Bronchial epithelial cell (primary cell): ENCODE measurements around the gene RASGRF2. TPM values are rescaled to one million over a fixed set of nuclear protein-coding genes. Genes with fewer than 3 reads are reported as not detected.

Experiments used
- DNase-seq: peaks from one replicate; pipeline ENCODE4 v3.0.0-alpha.2; 2010; ENCODE audit warnings: low read depth
- FAIRE-seq: peaks from 2 replicates; lab custom pipeline; 2011; peaks lifted over from hg19 to GRCh38; lab: Jason Lieb, UNC
- H3K27me3 ChIP-seq: 2 replicates; pipeline ENCODE4 v1.5.1; 2011; ENCODE audit warnings: low read length; ENCODE audit not compliant: control insufficient read depth, insufficient read depth
- H3K36me3 ChIP-seq: 2 replicates; pipeline ENCODE4 v1.5.1; 2011; ENCODE audit warnings: low read length; ENCODE audit not compliant: control insufficient read depth, insufficient read depth
- H3K4me3 ChIP-seq: 2 replicates; pipeline ENCODE4 v1.5.1; 2011; ENCODE audit warnings: mild to moderate bottlenecking, low read depth, low read length, control low read depth
- total RNA-seq: library from RNA; depleted of rRNA; stranded (reverse); fragments of >200 nt; gene quantifications from 2 replicates; pipeline ENCODE4 v1.2.1, GENCODE V29; 2014
- TF ChIP-seq, protein P1 (sequence below): IDR thresholded peaks from 2 replicates; pipeline ENCODE4 v1.5.1; 2011; ENCODE audit warnings: mild to moderate bottlenecking, moderate library complexity, low read length, control low read depth, inconsistent platforms; ENCODE audit not compliant: insufficient read depth, severe bottlenecking

The RASGRF2 gene
- total RNA-seq, 1 donor from 2014 or later, result 0.53 TPM

- TF ChIP-seq, protein P1, sequence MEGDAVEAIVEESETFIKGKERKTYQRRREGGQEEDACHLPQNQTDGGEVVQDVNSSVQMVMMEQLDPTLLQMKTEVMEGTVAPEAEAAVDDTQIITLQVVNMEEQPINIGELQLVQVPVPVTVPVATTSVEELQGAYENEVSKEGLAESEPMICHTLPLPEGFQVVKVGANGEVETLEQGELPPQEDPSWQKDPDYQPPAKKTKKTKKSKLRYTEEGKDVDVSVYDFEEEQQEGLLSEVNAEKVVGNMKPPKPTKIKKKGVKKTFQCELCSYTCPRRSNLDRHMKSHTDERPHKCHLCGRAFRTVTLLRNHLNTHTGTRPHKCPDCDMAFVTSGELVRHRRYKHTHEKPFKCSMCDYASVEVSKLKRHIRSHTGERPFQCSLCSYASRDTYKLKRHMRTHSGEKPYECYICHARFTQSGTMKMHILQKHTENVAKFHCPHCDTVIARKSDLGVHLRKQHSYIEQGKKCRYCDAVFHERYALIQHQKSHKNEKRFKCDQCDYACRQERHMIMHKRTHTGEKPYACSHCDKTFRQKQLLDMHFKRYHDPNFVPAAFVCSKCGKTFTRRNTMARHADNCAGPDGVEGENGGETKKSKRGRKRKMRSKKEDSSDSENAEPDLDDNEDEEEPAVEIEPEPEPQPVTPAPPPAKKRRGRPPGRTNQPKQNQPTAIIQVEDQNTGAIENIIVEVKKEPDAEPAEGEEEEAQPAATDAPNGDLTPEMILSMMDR, result no peak
- DNase-seq, result no peak
- no peaks in the 10 kb centered on the region for H3K27me3 ChIP-seq
- no peaks in the 10 kb centered on the region for H3K36me3 ChIP-seq
- FAIRE-seq, result no peak
- H3K4me3 ChIP-seq, result no peak overlapping the region
Measured at GRCh38 chr5:81219389-81219788, 259.2 kb downstream of the RASGRF2 start.

DNA sequence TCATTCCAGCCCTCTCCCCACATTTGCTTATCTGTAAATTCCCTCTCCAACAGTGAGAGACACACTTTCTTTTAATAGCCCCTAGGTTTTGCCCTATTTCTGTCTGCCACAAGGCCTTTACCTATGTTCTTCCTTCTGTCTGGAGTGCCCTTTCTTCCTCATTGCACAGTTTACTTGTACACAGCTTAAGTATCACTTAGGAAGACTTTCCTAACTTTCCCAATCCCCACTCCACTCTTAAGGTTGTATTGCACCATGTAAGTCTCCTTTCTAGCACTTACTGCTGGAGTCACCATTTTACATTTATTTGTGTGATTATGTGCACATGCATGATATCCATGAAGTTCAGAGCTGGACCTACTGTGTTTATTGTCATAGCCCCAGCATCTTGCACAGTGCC lies 262.1 kb downstream of the RASGRF2 start:
- TF ChIP-seq, protein P1, result no peak
- FAIRE-seq (no peak), DNase-seq (no peak)
- Histone ChIP-seq H3K27me3 (no peaks in the 10 kb centered on the region), H3K36me3 (no peaks in the 10 kb centered on the region), H3K4me3 (no peak overlapping the region)

- no peak for FAIRE-seq
- DNase-seq, result no peak
- Histone ChIP-seq H3K4me3 (no peak overlapping the region), H3K36me3 (no peaks in the 10 kb centered on the region), H3K27me3 (no peaks in the 10 kb centered on the region)
- TF ChIP-seq, protein P1, result no peak
Measured at GRCh38 chr5:81225463-81225862, 265.3 kb downstream of the RASGRF2 start.

GRCh38 chr5:81226286-81226685 lies 266.1 kb downstream of the RASGRF2 start:
- no peaks in the 10 kb centered on the region for H3K27me3 ChIP-seq
- no peak overlapping the region for H3K4me3 ChIP-seq
- no peaks in the 10 kb centered on the region for H3K36me3 ChIP-seq
- TF ChIP-seq, protein P1, result no peak
- FAIRE-seq (no peak), DNase-seq (no peak)

DNA sequence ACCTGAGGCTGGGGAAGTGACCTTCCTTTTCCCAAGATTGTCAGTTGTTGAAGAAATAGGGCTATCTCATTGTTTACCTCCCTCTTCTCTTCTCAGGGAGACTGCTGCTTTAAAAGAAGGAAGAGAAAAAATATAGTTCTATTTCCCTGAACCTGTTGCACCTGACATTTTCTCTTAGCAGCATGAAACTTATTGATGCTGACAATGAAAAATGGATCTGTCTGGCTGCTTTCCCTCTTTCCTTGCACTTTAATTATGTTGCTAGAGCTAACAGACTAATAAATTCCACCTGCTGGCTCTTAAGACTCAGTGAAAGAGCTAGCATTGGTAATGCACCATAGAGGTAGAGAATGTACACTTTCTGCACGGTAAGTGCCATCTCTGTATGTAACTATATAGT lies 266.8 kb downstream of the RASGRF2 start:
- Histone ChIP-seq H3K4me3 (no peak overlapping the region), H3K36me3 (no peaks in the 10 kb centered on the region), H3K27me3 (no peaks in the 10 kb centered on the region)
- no peak for DNase-seq
- TF ChIP-seq, protein P1, result no peak
- no peak for FAIRE-seq

DNA sequence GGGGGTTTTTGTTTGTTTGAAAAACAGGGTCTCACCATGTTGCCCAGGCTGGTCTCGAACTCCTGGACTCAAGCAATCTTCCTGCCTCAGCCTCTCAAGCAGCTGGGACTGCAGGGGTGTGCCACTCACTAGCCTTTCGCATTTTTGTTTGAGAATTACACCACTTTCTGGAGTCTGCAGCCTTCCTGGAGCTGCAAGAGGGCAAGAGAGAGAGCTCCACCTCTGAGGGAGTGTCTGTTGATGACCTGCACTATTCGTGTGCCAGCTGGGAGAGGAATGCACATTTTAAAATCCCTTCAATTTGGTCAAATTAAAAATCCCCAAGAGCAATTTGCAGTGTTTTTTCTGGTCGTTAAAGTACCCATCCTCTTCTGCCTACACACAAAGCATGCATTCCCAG lies 267.9 kb downstream of the RASGRF2 start:
- DNase-seq (no peak), FAIRE-seq (no peak)
- Histone ChIP-seq H3K4me3 (no peak overlapping the region), H3K27me3 (no peaks in the 10 kb centered on the region), H3K36me3 (no peaks in the 10 kb centered on the region)
- TF ChIP-seq, protein P1, result no peak
